ENCODE measurements around the gene TBX6. TPM values are rescaled to one million over a fixed set of nuclear protein-coding genes. Genes with fewer than 3 reads are reported as not detected.

The TBX6 gene
- total RNA-seq, 1 experiment from 2014 or later: 0.48 TPM

Other genes starting within 250 kb of the TBX6 start
- 83.4 and 90.4 TPM in 2 replicates for gene CDIPT, start 228.7 kb downstream of the TBX6 start, total RNA-seq (2014; rRNA removed; shearing (Covaris generic))
- gene SEZ6L2, start 192.4 kb downstream of the TBX6 start, total RNA-seq (2014; rRNA removed; shearing (Covaris generic)): 4.9 and 6.2 TPM in 2 replicates
- gene ASPHD1, start 191.4 kb downstream of the TBX6 start, total RNA-seq (2014; rRNA removed; shearing (Covaris generic)): 2.6 and 4.8 TPM in 2 replicates
- 3.5 and 5.3 TPM in 2 replicates for gene KCTD13, start 165.7 kb downstream of the TBX6 start, total RNA-seq (2014; rRNA removed; shearing (Covaris generic))
- 84.8 and 110 TPM in 2 replicates for gene TMEM219, start 129.8 kb downstream of the TBX6 start, total RNA-seq (2014; rRNA removed; shearing (Covaris generic))
- 15.3 and 26.5 TPM in 2 replicates for gene TAOK2, start 118.1 kb downstream of the TBX6 start, total RNA-seq (2014; rRNA removed; shearing (Covaris generic))
- 16.1 and 21.0 TPM in 2 replicates for gene HIRIP3, start 96.3 kb downstream of the TBX6 start, total RNA-seq (2014; rRNA removed; shearing (Covaris generic))
- 53.7 and 81.3 TPM in 2 replicates for gene INO80E, start 95.7 kb downstream of the TBX6 start, total RNA-seq (2014; rRNA removed; shearing (Covaris generic))
- gene DOC2A, start 80.9 kb downstream of the TBX6 start, total RNA-seq (2014; rRNA removed; shearing (Covaris generic)): 1.1 TPM in 1 of 2 replicates, not detected in the other
- gene C16orf92, start 68.7 kb downstream of the TBX6 start, total RNA-seq (2014; rRNA removed; shearing (Covaris generic)): not detected in 2 replicates
- gene TLCD3B, start 60.7 kb downstream of the TBX6 start, total RNA-seq (2014; rRNA removed; shearing (Covaris generic)): 0.12 and 0.49 TPM in 2 replicates
- gene ALDOA, start 26.2 kb downstream of the TBX6 start, total RNA-seq (2014; rRNA removed; shearing (Covaris generic)): 1,895 and 1,949 TPM in 2 replicates
- 101 and 136 TPM in 2 replicates for gene PPP4C, start 15.9 kb downstream of the TBX6 start, total RNA-seq (2014; rRNA removed; shearing (Covaris generic))
- 13.2 and 14.9 TPM in 2 replicates for gene YPEL3, start 4.3 kb upstream of the TBX6 start, total RNA-seq (2014; rRNA removed; shearing (Covaris generic))
- 0.29 and 0.48 TPM in 2 replicates for gene GDPD3, start 21.6 kb upstream of the TBX6 start, total RNA-seq (2014; rRNA removed; shearing (Covaris generic))
- 36.3 and 39.9 TPM in 2 replicates for gene MAPK3, start 31.3 kb upstream of the TBX6 start, total RNA-seq (2014; rRNA removed; shearing (Covaris generic))
- 3.4 and 4.4 TPM in 2 replicates for gene CORO1A, start 91.7 kb upstream of the TBX6 start, total RNA-seq (2014; rRNA removed; shearing (Covaris generic))
- gene BOLA2B, start 101.7 kb upstream of the TBX6 start, total RNA-seq (2014; rRNA removed; shearing (Covaris generic)): 135 and 207 TPM in 2 replicates
- 27.3 and 33.0 TPM in 2 replicates for gene SLX1A, start 102.0 kb upstream of the TBX6 start, total RNA-seq (2014; rRNA removed; shearing (Covaris generic))
- gene SULT1A3, start 107.3 kb upstream of the TBX6 start, total RNA-seq (2014; rRNA removed; shearing (Covaris generic)): 4.2 and 6.0 TPM in 2 replicates
- 0.12 and 0.29 TPM in 2 replicates for gene NPIPB13, start 156.6 kb upstream of the TBX6 start, total RNA-seq (2014; rRNA removed; shearing (Covaris generic))

Data from RPMI7951 (cell line).